Sigmoid colon (tissue), 4 donors: ENCODE measurements around the gene SPARCL1.

Experiments used
- CTCF ChIP-seq, 4 experiments: fragments of 450-650 bp in 3 of 4; fragments of 200-600 bp in 1 of 4; IDR thresholded peaks; one replicate each; pipeline ENCODE4 v1.5.1; 2016 to 2019; ENCODE audit warnings: antibody characterized with exemption in 4 of 4, mild to moderate bottlenecking in 3 of 4, moderate library complexity in 2 of 4
- EP300 ChIP-seq, 4 donors: sonication (generic); formaldehyde crosslinking; IDR thresholded peaks; one replicate each; pipeline ENCODE4 v1.6.1; 2017; ENCODE audit warnings: antibody characterized with exemption in 4 of 4
- POLR2A ChIP-seq, 2 donors: fragments of 450-650 bp; IDR thresholded peaks; one replicate each; pipeline ENCODE4 v1.6.1; 2016; ENCODE audit warnings: antibody characterized with exemption in 2 of 2, mild to moderate bottlenecking in 2 of 2, moderate library complexity in 2 of 2
- POLR2AphosphoS5 ChIP-seq, 4 donors: sonication (generic); formaldehyde crosslinking; IDR thresholded peaks; one replicate each; pipeline ENCODE4 v1.6.1; 2017; ENCODE audit warnings: antibody characterized with exemption in 4 of 4

GRCh38 chr4:87543835-87544461, 14.8 kb upstream of the SPARCL1 start:
- TF ChIP-seq POLR2A (IDR thresholded peaks at IDR 0.05) = no peak
- TF ChIP-seq CTCF (IDR thresholded peaks at IDR 0.05) = peak; percentile 33 to 66 (median 48)
- TF ChIP-seq EP300 (IDR thresholded peaks at IDR 0.05) = no peak
- TF ChIP-seq POLR2AphosphoS5 (IDR thresholded peaks at IDR 0.05) = peak in 1 of 4 donors; percentile 23
